Right lobe of liver (tissue), 4 donors: ENCODE results near the gene GBP2.

Experiments used
- POLR2A ChIP-seq: fragments of 450-650 bp; IDR thresholded peaks from one replicate; pipeline ENCODE4 v1.6.1; 2017; ENCODE audit warnings: antibody characterized with exemption, mild to moderate bottlenecking
- TF ChIP-seq, protein P1 (sequence below), 4 donors: fragments of 200-600 bp in 3 of 4; fragments of 450-650 bp in 1 of 4; IDR thresholded peaks; one replicate each; pipeline versions ENCODE4 v1.5.1 to v1.8.0; 2016 to 2022; ENCODE audit warnings: antibody characterized with exemption in 4 of 4, mild to moderate bottlenecking in 2 of 4
- donor health status: DM: no; HTN: no; CAD: no.
- donor health status: DM: no; HTN: no; CAD: no.
- donor health status: DM: no; HTN: yes; CAD: no.

DNA sequence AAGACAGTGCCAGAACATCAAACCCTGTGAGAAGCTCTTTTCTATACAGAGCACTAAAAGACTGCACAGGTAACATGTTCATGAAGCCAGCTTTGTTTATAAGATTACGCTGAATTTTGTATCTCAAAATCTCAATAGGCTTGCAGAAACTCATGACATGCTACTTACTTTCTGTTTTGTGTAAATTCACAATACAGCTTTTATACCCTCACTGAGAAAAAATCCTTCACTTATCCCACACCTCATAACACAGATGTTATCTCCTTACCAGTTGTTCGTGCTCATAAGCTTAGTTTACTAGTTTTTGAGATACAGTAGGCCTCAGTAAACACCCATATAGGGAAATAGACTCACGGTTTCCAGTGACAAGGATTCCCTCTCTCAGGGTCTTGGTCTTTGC lies 24.1 kb upstream of the GBP2 start:
- TF ChIP-seq, protein P1, sequence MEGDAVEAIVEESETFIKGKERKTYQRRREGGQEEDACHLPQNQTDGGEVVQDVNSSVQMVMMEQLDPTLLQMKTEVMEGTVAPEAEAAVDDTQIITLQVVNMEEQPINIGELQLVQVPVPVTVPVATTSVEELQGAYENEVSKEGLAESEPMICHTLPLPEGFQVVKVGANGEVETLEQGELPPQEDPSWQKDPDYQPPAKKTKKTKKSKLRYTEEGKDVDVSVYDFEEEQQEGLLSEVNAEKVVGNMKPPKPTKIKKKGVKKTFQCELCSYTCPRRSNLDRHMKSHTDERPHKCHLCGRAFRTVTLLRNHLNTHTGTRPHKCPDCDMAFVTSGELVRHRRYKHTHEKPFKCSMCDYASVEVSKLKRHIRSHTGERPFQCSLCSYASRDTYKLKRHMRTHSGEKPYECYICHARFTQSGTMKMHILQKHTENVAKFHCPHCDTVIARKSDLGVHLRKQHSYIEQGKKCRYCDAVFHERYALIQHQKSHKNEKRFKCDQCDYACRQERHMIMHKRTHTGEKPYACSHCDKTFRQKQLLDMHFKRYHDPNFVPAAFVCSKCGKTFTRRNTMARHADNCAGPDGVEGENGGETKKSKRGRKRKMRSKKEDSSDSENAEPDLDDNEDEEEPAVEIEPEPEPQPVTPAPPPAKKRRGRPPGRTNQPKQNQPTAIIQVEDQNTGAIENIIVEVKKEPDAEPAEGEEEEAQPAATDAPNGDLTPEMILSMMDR (IDR thresholded peaks at IDR 0.05), result no peak
- no peak for TF ChIP-seq POLR2A
